Measurements from ENCODE around the gene MAPKBP1. TPM values are rescaled to one million over a fixed set of nuclear protein-coding genes. Genes with fewer than 3 reads are reported as not detected.

The MAPKBP1 gene
- total and polyA plus RNA-seq, 2 of the 4 experiments (the other 2 are of a cell fraction): 12.5 to 15.3 TPM

GRCh38 chr15:41857316-41857715 is 83.0 kb downstream of the MAPKBP1 start:
- Histone ChIP-seq H3K9me1 (ENCODE audit: insufficient read depth, low read length) (no peaks in the 10 kb centered on the region), H3K79me1 (ENCODE audit: low read depth in 1 of 2, low read length in 2 of 2) (no peaks in the 10 kb centered on the region), H3K4ac (ENCODE audit: low read depth, low read length) (no peak overlapping the region), H3K4me2 (ENCODE audit: low read depth, low read length) (no peak overlapping the region), H3K9ac (ENCODE audit: low read depth, low read length) (no peak overlapping the region), H3K4me1 (ENCODE audit: control insufficient read depth, insufficient read depth, low read length) (no peaks in the 10 kb centered on the region), H3K14ac (replicated peaks; ENCODE audit: low read depth, low read length) (no peak overlapping the region), H4K91ac (ENCODE audit: insufficient read depth, low read depth, low read length) (no peak overlapping the region), H3K56ac (ENCODE audit: extremely low read depth, insufficient read depth, low read length) (no peak overlapping the region), H4K5ac (ENCODE audit: low read depth, low read length) (no peak overlapping the region), H2BK120ac (ENCODE audit: low read depth, low read length) (no peak overlapping the region), H2AK9ac (replicated peaks; ENCODE audit: low read depth, low read length, poor library complexity) (peak overlapping the region; percentile 66), H3K9me3 (ENCODE audit: control insufficient read depth, insufficient read depth, low read length) (no peaks in the 10 kb centered on the region), H3K36me3 (ENCODE audit: control insufficient read depth, insufficient read depth, low read length) (no peaks in the 10 kb centered on the region), H3K27ac (ENCODE audit: insufficient read depth, low read length) (no peak overlapping the region), H3K4me3 (ENCODE audit: insufficient read depth, low read depth, low read length) (no peak overlapping the region), H3K18ac (ENCODE audit: low read depth, low read length) (no peak overlapping the region), H2BK15ac (ENCODE audit: low read depth, low read length) (no peak overlapping the region), H2BK5ac (ENCODE audit: low read depth, low read length, poor library complexity, severe bottlenecking) (no peak overlapping the region), H2BK20ac (ENCODE audit: low read depth, low read length) (no peak overlapping the region), H2AFZ (replicated peaks; ENCODE audit: low read length, poor library complexity) (no peak overlapping the region), H2AK5ac (ENCODE audit: low read depth, low read length) (no peak overlapping the region), H4K8ac (ENCODE audit: low read depth in 2 of 2, low read length in 2 of 2) (no peak overlapping the region), H3K27me3 (ENCODE audit: control insufficient read depth, insufficient read depth, low read length) (peaks cover 34% of the 10 kb centered on the region), H3K23ac (ENCODE audit: low read depth, low read length) (no peak overlapping the region), H4K20me1 (ENCODE audit: insufficient read depth, low read length) (no peaks in the 10 kb centered on the region)
- 100% methylated on average over 1 of the region's 9 CpGs; no CpG with 5 or more reads in 1 of the 2 experiments for WGBS, 2 experiments (ENCODE audit: extremely low coverage in 2 of 2, insufficient read length in 1 of 2)
- dilution Hi-C loops (cut with HindIII; ENCODE audit: low sequenced_read_pairs, unreplicated experiment) (no loop called here), intact Hi-C loops (cut with micrococcal nuclease) (no loop called here), in situ Hi-C loops (cut with MboI; ENCODE audit: low sequenced_read_pairs) (no loop called here)
- DNase-seq (no peak), ATAC-seq (ENCODE audit: low read depth) (no peak)
- BruUV-seq (replicated peaks): no TSS peak
- TF ChIP-seq MAZ (IDR thresholded peaks at IDR 0.05; ENCODE audit: borderline replicate concordance, low read depth, low read length) (no peak), CTCF (conservative IDR thresholded peaks at IDR 0.05; ENCODE audit: low read depth, low read length) (no peak), ELK1 (IDR thresholded peaks at IDR 0.05; ENCODE audit: borderline replicate concordance, low read depth, low read length) (no peak), CEBPB (IDR thresholded peaks at IDR 0.05; ENCODE audit: low read depth, low read length) (no peak), MXI1 (IDR thresholded peaks at IDR 0.05; ENCODE audit: borderline replicate concordance, low read depth, low read length) (no peak), MAFK (IDR thresholded peaks at IDR 0.05; ENCODE audit: low read depth, low read length) (no peak), USF2 (IDR thresholded peaks at IDR 0.05; ENCODE audit: low read depth, low read length) (no peak), CHD1 (IDR thresholded peaks at IDR 0.05; ENCODE audit: low read depth, low read length) (no peak), POLR2A (IDR thresholded peaks at IDR 0.05; ENCODE audit: low read depth, low read length) (no peak), SMC3 (IDR thresholded peaks at IDR 0.05; ENCODE audit: low read depth, low read length) (no peak), RAD21 (IDR thresholded peaks at IDR 0.05; ENCODE audit: low read length) (no peak)
- ChIA-PET POLR2A (ENCODE audit: unreplicated experiment) (no interaction called here), CTCF (no interaction called here)
